GM18861 (cell line): ENCODE results near the gene MAP1LC3B2.
"Not testable (repeated sequence)": the region's sequence is repeated elsewhere in the genome, so short reads cannot be mapped to it uniquely, and the experiment has no call there.

Experiments used
- ATAC-seq: cut with Tn5 transposase; IDR thresholded peaks from one replicate; pipeline ENCODE4 v1.9.1; 2021; ENCODE audit not compliant: unreplicated experiment

MAP1LC3B2 gene

GRCh38 chr12:116556964-116557698 lies 2.0 kb upstream of the MAP1LC3B2 start:
- ATAC-seq, result no peak

GRCh38 chr12:116558280-116559161 lies 660 bp upstream of the MAP1LC3B2 start:
- no peak for ATAC-seq

DNA sequence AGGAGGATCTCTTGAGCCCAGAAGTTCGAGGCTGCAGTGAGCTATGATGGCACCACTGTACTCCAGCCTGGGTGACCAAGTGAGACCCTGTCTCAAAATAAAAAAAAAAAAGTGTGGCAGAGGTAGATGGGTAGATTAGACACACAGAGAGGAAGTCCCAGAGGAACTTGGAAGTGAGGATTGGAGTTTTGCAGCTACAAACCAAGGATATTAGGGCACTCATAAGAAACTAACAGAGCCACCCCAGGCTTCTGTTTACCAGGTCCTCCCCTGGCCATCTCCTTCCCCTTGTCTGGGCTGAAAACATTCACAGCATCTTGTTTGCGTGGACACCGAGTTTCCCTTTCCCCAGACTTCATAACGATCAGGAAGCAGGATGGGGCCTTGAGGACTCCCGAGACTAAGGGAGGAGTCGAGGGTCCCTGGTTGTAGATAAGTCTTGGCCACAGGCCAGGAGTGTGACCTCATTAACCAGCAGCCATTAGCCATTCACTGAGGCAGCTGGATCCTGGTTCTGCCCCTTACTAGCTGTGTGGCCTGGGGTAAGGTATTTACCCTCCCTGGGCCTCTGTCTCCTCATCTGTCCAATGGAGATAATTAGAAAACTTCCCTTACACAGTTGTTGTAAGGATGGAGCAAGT lies 2.1 kb downstream of the MAP1LC3B2 start:
- ATAC-seq, result no peak

DNA sequence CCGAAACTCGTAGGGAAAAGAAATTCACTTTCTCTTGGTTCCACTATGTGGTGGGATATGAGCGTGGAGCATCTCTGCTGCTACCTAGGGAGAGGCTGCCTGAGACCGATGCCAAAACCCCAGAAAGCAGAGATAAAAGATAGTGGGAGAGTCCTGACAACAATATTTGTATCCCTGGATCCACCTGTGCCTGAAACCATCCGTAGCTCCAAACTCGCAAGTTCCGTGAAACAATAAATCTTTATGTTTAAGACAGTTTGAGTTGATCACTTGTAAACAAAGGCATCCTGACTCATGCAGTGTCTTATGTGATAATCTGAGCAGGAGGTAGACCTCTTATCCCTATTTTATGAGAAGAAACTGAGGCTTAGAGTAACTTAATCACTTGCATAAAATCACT lies 2.9 kb downstream of the MAP1LC3B2 start:
- ATAC-seq, result no peak

DNA sequence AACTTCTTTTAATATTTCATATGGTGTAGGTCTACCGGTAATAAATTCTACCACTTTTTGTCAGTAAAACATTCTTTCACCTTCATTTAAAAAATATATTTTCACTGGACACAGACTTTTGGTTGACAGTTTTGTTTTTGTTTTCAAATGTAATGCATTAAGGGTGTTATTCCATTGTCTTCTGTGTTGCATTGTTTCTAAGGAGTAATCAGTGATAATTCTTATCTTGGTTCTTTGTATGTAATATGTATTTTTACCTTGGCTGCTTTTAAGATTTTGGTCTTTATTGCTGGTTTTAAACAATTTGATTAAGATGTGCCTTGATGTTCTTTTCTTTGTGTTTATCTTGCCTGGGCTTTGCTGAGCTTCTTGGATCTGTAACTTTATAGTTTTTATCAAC lies 4.1 kb downstream of the MAP1LC3B2 start:
- ATAC-seq, result no peak

GRCh38 chr12:116564080-116564479 lies 4.9 kb downstream of the MAP1LC3B2 start:
- ATAC-seq, result no peak

- not testable (repeated sequence) for ATAC-seq
These were observed 6.0 kb downstream of the MAP1LC3B2 start for GRCh38 chr12:116565221-116565620.

GRCh38 chr12:116565963-116566362 lies 6.8 kb downstream of the MAP1LC3B2 start:
- ATAC-seq, result no peak

GRCh38 chr12:116568203-116568602 lies 9.0 kb downstream of the MAP1LC3B2 start:
- no peak for ATAC-seq

DNA sequence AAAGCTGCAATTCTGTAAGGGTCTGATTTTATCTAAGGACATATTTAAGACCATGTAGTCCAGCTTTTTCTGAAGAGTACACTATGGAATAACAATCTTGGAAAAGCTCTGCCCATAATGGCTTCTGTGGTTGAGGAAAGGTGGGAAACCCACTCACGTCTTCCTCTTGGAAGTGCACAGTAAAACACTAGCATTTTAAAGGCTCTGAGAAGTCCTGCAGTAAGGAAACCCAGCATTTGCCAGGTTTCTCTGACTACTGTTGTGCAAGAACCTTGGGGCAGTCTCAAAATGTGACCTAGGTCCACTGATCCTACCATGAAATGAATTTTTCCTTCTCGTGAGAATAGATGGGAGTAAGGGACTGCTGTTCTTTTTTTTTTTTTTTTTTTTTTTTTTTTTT lies 11.9 kb downstream of the MAP1LC3B2 start:
- no peak for ATAC-seq

DNA sequence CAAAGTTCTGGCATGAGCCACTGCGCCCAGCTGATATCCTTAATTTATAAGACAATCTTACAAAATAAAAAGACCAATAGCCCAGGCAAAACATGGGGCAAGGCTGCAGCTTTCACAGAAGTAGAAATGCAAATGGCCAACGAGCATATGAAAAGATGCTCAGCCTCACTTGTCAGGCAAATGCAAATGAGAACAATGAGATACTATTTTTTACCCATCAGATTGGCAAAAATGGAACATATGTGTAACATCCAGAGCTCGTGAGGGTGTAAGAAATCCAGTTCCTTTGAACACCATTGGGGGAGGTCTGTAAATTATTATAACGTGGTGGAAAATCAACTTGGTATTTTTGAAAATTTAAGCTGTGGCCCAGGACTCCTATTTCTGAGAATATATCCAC lies 14.6 kb downstream of the MAP1LC3B2 start:
- ATAC-seq, result no peak

GRCh38 chr12:116575754-116576153 lies 16.6 kb downstream of the MAP1LC3B2 start:
- ATAC-seq, result not testable (repeated sequence)

GRCh38 chr12:116577154-116577561 lies 18.0 kb downstream of the MAP1LC3B2 start:
- no peak for ATAC-seq

- no peak for ATAC-seq
These were observed 18.9 kb downstream of the MAP1LC3B2 start for GRCh38 chr12:116578051-116578450.

- ATAC-seq, result no peak
These were observed 23.4 kb downstream of the MAP1LC3B2 start for GRCh38 chr12:116582610-116583009.

DNA sequence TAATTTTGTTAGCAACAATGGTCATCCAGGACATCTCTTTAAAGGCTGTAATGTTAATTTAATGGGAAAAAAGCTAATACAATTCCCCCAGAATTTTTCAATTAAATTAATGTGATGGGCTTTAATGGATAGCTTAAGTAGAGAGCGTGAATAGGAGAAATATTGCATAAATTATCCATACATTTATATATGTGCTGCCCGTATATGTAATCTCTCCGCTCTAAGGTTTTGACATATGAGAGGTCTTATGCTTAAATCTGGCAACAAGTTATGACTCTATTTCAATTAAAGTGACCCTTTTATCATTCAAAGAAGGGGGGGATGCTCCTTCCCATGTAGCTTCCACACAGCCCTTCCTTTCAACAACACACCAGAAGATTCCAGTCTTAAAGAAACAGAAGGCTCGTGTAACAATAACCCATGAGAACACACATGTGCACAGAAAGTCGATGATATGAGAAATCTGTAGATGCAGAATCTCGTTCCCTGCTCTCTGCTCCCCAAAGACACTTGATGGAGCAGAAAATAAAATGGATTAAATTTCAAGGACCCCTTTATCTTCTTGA lies 24.0 kb downstream of the MAP1LC3B2 start:
- ATAC-seq, result no peak

DNA sequence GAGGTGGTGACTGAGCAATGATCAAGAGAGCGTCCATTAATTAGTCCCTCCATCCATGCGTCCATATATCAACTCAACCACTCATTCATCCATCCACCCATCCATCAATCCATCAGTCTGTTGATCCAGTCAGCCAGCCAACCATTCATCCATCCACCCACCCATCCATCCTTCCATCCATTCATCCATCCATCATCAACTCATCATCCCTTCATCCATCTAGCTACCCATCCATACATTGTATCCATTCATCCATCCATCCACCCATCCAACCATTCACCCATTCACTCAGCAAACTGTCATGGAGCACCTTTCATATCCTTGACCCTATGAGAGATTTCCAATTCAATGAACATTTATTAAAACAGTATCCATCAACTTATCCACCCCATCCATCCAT lies 28.1 kb downstream of the MAP1LC3B2 start:
- no peak for ATAC-seq

- ATAC-seq, result no peak
These were observed 29.3 kb downstream of the MAP1LC3B2 start for GRCh38 chr12:116588390-116589028.

DNA sequence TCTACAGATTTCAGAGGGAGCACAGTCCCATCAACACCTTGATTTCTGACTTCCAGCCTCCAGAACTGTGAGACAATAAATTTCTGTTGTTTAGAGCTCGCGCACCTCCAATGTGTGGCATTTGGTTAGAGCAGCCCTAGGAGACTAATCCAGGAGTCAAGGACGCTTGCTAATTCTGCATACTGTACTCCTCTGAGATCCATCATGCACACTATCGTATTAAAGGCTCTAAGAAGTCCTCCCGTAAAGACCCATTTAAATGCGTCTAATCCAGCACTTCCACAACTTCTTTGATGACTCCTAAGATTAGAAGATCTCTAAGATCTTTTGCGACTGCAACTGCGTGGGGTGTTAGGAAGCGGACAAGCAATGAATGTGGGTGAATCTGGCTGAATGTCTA lies 30.4 kb downstream of the MAP1LC3B2 start:
- no peak for ATAC-seq

- no peak for ATAC-seq
These were observed 31.4 kb downstream of the MAP1LC3B2 start for GRCh38 chr12:116590561-116590960.
